Measurements from ENCODE around the gene PRDX5.
"Not testable (repeated sequence)": the region's sequence is repeated elsewhere in the genome, so short reads cannot be mapped to it uniquely, and the experiment has no call there.

PRDX5 gene

DNA sequence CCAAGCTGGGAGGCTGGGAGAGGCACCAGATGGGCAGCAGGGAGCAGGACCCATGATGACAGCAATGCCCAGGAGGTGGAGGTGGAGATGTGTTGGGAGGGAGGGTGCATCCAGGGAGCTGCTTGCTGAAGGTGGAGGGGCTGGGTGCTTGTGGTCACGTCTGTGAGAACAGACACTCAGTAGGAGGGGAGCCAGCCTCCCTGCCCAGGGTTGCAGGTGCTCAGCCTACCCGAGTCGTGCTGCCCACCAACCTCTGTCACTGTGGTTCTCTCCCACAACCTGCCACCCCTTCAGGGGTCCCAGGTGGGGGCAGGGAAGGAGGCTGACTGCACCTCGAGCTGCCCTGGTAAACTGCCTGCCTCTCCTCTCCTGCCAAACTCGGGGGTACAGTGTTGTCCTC lies 5.5 kb downstream of the PRDX5 start:
- Histone ChIP-seq H3K27me3 (ENCODE audit: control insufficient read depth, insufficient read depth, low read length) (no peaks in the 10 kb centered on the region), H3K9ac (ENCODE audit: low read length) (no peak overlapping the region), H3K4me1 (ENCODE audit: control insufficient read depth, low read depth, low read length) (peaks cover 6% of the 10 kb centered on the region), H3K27ac (ENCODE audit: low read length) (no peak overlapping the region), H3K36me3 (ENCODE audit: control insufficient read depth, low read depth, low read length) (peaks cover 11% of the 10 kb centered on the region), H3K4me3 (ENCODE audit: low read length) (no peak overlapping the region), H3K9me3 (ENCODE audit: control insufficient read depth, low read depth, low read length) (no peaks in the 10 kb centered on the region)

DNA sequence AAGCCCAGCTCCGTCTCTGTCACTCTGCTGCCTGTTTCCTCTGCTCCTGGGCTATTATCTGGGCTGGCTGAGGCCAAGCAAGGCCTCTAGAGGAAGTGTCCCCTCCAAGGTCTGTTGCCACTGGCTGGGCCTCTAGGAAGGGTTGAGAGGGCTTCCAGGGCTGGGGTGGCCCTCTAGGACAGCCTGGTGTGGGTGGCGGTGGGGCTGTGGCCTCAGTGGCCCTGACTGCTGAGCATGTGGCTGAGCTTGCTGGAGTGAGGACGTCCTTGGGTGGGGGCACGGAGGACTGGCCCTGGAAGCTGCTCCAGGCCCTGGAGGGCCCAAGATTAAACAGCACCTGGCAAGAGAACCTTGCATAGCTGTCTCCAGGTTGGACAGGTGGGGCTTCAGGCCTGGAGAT lies 6.1 kb downstream of the PRDX5 start:
- peaks cover 11% of the 10 kb centered on the region for H3K36me3 ChIP-seq (ENCODE audit: control insufficient read depth, low read depth, low read length)
- not testable (repeated sequence) for H3K27me3 ChIP-seq (ENCODE audit: control insufficient read depth, insufficient read depth, low read length); H3K4me3 ChIP-seq (ENCODE audit: low read length); H3K4me1 ChIP-seq (ENCODE audit: control insufficient read depth, low read depth, low read length); H3K9ac ChIP-seq (ENCODE audit: low read length); H3K9me3 ChIP-seq (ENCODE audit: control insufficient read depth, low read depth, low read length); H3K27ac ChIP-seq (ENCODE audit: low read length)

DNA sequence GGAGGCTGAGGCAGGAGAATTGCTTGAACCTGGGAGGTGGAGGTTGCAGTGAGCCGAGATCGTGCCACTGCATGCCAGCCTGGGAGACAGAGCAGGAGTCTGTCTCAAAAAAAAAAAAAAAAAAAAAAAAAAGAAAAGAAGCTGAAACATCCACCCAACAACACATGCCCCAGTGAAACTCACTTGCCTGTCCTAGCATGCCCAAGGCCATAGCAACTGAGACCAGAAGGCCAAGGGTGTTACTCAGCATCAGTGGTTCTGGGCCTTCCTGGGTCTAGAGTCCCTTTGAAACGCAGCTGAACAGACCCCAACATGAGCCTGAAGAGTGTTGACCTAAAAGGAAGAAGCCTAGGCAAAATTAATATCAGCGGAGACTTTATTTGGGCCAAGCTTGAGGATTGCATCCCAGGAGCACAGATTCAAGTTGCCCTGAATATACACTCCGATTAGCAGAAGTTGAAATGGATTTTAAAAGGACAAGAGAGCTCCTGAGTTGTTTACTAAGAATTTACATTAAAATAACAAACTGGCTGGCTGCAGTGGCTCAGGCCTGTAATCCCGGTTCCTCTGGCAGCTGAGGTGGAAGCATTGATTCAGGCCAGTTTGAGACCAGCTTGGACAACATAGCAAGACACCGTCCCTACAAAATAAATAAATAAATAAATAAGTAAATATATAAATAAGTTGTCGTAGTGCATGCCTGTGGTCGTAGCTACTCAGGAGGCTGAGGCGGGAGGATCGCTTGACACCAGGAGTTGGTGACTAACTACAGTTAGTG lies 7.0 kb downstream of the PRDX5 start:
- H3K9ac ChIP-seq (ENCODE audit: low read length): no peak overlapping the region
- no peak overlapping the region for H3K27ac ChIP-seq (ENCODE audit: low read length)
- H3K36me3 ChIP-seq (ENCODE audit: control insufficient read depth, low read depth, low read length): peaks cover 11% of the 10 kb centered on the region
- H3K27me3 ChIP-seq (ENCODE audit: control insufficient read depth, insufficient read depth, low read length): no peaks in the 10 kb centered on the region
- H3K4me1 ChIP-seq (ENCODE audit: control insufficient read depth, low read depth, low read length): no peaks in the 10 kb centered on the region
- no peak overlapping the region for H3K4me3 ChIP-seq (ENCODE audit: low read length)
- H3K9me3 ChIP-seq (ENCODE audit: control insufficient read depth, low read depth, low read length): no peaks in the 10 kb centered on the region

DNA sequence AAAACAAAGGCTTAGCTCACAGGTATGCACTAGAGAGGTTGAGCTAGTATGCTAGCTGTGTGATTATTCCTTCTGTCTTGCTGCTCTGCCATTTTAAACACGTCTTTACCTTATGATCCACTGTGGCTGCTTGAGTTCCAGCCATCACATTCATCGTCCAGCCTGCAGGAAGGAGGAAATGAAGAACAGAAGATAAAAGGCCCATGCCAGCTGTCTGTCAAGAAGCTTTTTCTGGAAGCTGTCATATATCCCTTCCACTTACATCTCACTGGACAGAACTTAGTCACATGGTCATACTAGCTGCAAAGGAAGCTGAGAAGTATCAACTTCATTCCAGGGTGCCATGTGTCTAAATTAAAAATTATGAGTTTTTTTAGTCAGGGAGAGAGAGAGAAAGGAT lies 9.5 kb downstream of the PRDX5 start:
- Histone ChIP-seq H3K36me3 (ENCODE audit: control insufficient read depth, low read depth, low read length) (no peaks in the 10 kb centered on the region), H3K4me1 (ENCODE audit: control insufficient read depth, low read depth, low read length) (no peaks in the 10 kb centered on the region), H3K9me3 (ENCODE audit: control insufficient read depth, low read depth, low read length) (no peaks in the 10 kb centered on the region), H3K4me3 (ENCODE audit: low read length) (no peak overlapping the region), H3K27ac (ENCODE audit: low read length) (no peak overlapping the region), H3K9ac (ENCODE audit: low read length) (no peak overlapping the region), H3K27me3 (ENCODE audit: control insufficient read depth, insufficient read depth, low read length) (no peaks in the 10 kb centered on the region)

DNA sequence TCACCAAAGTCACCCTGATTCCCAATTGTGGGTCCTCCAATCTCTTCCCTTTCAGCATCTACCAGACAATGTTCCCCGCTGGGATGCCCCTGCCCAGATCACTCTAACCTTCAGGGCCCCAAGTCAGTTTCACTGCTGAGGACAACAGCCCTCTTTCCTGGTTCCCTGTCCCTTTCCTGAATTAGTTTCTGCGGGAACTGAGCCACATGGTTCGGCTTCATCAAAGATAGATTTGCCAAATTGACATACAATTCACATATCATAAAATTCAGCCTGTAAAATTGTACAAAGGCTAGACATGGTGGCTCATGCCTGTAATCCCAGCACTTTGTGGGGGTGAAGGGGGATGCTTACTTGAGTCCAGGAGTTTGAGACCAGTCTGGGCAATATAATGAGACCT lies 10.1 kb downstream of the PRDX5 start:
- Histone ChIP-seq H3K27ac (ENCODE audit: low read length) (no peak overlapping the region), H3K9me3 (ENCODE audit: control insufficient read depth, low read depth, low read length) (no peaks in the 10 kb centered on the region), H3K36me3 (ENCODE audit: control insufficient read depth, low read depth, low read length) (no peaks in the 10 kb centered on the region), H3K27me3 (ENCODE audit: control insufficient read depth, insufficient read depth, low read length) (no peaks in the 10 kb centered on the region), H3K9ac (ENCODE audit: low read length) (no peak overlapping the region), H3K4me3 (ENCODE audit: low read length) (no peak overlapping the region), H3K4me1 (ENCODE audit: control insufficient read depth, low read depth, low read length) (no peaks in the 10 kb centered on the region)

DNA sequence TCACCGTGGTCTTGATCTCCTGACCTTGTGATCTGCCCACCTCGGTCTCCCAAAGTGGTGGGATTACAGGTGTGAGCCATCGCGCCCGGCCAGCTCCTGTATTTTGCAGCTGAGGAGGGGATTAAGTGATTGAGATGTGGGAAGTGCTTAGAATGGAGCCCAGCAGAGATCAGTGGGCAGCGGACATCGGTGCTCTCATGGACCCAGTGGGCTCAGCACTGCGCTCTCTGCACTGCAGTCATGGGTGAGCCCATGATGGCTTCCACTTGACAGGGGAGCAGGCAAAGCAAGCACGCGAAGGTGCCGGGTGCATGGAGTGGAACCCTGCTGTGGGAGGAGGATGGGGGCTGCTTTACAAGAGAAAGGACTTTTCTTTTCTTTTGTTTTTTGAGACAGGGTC lies 13.0 kb downstream of the PRDX5 start:
- no peaks in the 10 kb centered on the region for H3K36me3 ChIP-seq (ENCODE audit: control insufficient read depth, low read depth, low read length)
- no peak overlapping the region for H3K9ac ChIP-seq (ENCODE audit: low read length)
- no peaks in the 10 kb centered on the region for H3K4me1 ChIP-seq (ENCODE audit: control insufficient read depth, low read depth, low read length)
- no peak overlapping the region for H3K27ac ChIP-seq (ENCODE audit: low read length)
- no peaks in the 10 kb centered on the region for H3K9me3 ChIP-seq (ENCODE audit: control insufficient read depth, low read depth, low read length)
- H3K4me3 ChIP-seq (ENCODE audit: low read length): no peak overlapping the region
- no peaks in the 10 kb centered on the region for H3K27me3 ChIP-seq (ENCODE audit: control insufficient read depth, insufficient read depth, low read length)

DNA sequence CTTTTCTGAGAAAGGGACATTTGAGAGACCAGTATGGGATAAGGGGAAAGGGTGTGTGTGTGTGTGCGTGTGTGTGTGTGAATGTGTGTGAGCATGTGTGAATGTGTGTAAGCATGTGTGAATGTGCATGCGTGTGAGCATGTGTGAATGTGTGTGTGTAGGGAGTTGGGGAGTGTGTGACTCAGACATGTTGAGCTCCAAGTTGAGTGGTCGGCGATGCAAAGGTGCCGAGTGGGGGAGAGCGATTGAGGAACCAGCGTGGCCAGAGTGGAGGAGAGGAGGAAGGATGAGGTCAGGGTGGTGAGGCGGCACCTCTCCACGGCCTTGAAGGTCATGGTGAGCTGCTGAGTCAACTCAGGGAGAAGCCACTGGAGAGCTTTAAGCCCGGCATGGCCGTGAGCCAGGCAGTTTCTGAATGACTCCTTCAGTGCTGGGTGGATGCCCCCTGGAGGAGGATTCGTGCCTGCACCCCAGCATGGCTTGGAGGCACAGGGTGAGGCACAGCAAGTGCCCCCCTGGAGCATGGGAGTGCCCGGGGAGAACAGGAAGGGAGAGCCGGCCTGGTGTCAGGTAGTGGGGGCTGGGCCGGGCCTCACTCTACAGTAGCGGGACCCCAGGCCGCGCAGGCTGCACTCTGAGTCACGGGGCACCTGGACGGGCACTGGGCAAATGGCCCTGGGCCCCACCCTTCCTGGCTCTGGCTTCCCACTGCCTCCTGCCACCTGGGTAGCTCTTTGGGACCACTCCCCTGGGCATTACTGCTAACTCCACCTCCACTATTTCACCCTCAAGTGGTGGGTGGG lies 13.8 kb downstream of the PRDX5 start:
- Histone ChIP-seq H3K27ac (ENCODE audit: low read length) (no peak overlapping the region), H3K36me3 (ENCODE audit: control insufficient read depth, low read depth, low read length) (no peaks in the 10 kb centered on the region), H3K4me1 (ENCODE audit: control insufficient read depth, low read depth, low read length) (no peaks in the 10 kb centered on the region), H3K4me3 (ENCODE audit: low read length) (no peak overlapping the region), H3K9me3 (ENCODE audit: control insufficient read depth, low read depth, low read length) (no peaks in the 10 kb centered on the region), H3K9ac (ENCODE audit: low read length) (no peak overlapping the region), H3K27me3 (ENCODE audit: control insufficient read depth, insufficient read depth, low read length) (no peaks in the 10 kb centered on the region)

DNA sequence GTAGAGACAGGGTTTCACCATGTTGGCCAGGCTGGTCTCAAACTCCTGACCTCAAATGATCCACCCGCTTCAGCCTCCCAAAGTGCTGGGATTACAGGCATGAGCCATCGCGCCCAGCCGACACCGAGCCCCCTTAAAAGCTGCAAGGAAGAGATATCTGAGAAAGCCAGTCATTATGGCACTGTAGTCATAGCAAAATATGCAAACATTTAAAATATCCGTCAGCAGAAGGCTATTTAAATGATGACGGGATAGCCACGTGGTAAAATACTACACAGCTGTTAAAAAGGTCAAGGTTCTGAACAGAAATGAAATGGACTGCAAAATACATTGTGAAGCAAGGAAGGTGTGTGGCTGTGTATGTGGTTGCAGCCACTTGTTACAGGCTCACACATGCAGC lies 15.6 kb downstream of the PRDX5 start:
- Histone ChIP-seq H3K4me3 (ENCODE audit: low read length) (no peak overlapping the region), H3K4me1 (ENCODE audit: control insufficient read depth, low read depth, low read length) (no peaks in the 10 kb centered on the region), H3K27ac (ENCODE audit: low read length) (no peak overlapping the region), H3K9ac (ENCODE audit: low read length) (no peak overlapping the region), H3K9me3 (ENCODE audit: control insufficient read depth, low read depth, low read length) (no peaks in the 10 kb centered on the region), H3K36me3 (ENCODE audit: control insufficient read depth, low read depth, low read length) (no peaks in the 10 kb centered on the region), H3K27me3 (ENCODE audit: control insufficient read depth, insufficient read depth, low read length) (no peaks in the 10 kb centered on the region)

DNA sequence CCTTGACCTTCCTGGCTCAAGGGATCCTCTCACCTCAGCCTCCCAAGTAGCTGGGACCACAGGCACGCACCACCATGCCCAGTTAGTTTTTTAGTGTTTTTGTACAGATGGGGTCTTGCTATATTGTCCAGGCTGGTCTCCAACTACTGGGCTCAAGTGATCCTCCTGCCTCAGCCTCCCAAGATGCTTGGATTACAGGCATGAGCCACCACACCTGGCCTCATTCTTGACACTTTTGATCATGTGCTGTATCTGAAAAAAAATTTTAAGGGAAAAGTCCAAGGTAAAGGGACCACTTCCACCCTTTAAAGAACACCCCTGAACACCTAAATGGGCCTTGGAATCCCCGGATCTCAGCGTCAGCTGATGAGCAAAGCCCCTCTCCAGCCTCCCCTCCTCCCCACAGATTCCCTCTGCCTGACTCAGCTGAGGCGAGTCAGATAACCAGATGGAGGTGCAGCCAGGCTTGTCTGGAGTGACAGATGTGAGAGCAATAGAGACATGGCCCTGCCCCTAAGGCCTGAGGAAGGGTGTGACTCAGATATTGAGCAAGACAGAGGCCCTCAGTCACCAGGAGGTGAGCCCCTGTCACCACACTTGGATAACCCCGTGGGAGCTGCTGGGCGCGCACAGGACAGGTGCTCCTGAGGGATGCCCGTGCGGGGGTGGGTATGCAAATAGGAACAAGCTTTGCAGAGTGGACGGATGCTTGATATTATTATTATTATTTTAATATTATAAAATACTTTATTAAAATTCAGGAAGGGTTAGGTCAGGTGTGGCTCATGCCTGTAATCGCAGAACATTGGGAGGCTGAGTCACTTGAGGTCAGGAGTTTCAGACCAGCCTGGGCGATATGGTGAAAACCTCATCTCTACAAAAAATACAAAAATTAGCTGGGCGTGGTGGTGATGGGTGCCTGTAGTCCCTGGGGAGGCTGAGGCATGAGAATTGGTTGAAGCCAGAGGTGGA lies 17.1 kb downstream of the PRDX5 start:
- H3K9me3 ChIP-seq (ENCODE audit: control insufficient read depth, low read depth, low read length): no peaks in the 10 kb centered on the region
- H3K27me3 ChIP-seq (ENCODE audit: control insufficient read depth, insufficient read depth, low read length): no peaks in the 10 kb centered on the region
- H3K36me3 ChIP-seq (ENCODE audit: control insufficient read depth, low read depth, low read length): no peaks in the 10 kb centered on the region
- H3K4me1 ChIP-seq (ENCODE audit: control insufficient read depth, low read depth, low read length): no peaks in the 10 kb centered on the region
- H3K27ac ChIP-seq (ENCODE audit: low read length): no peak overlapping the region
- no peak overlapping the region for H3K4me3 ChIP-seq (ENCODE audit: low read length)
- H3K9ac ChIP-seq (ENCODE audit: low read length): no peak overlapping the region

DNA sequence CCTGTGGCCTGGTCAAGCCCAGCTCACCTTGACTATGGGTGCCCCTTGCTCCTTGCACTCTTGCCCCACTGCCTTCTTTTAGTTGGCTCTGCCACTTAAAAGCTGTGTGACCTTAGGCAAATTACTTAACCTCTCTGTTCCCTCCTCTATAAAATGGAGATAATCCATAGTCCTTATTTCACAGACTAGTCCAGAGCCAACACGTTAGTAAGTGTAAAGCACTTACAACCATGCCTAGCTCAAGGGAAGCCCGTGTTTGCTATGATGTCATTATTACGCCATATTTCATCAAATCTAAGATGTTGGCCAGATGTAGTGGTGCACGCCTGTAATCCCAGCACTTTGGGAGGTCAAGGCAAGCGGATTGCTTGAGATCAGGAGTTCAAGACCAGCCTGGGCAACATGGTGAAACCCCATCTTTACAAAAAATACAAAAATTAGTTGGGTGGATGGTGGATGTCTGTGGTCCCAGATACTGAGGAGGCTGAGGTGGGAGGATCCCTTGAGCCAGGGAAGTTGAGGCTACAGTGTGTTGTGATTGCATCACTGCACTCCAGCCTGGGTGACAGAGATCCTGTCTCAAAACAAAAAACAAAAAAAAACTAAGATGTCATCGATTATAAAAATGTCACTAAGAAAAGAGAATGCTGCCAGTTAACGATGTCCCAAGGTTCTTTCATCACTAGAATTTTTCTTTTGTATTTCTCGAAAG lies 19.8 kb downstream of the PRDX5 start:
- Histone ChIP-seq H3K9ac (ENCODE audit: low read length) (no peak overlapping the region), H3K36me3 (ENCODE audit: control insufficient read depth, low read depth, low read length) (no peaks in the 10 kb centered on the region), H3K9me3 (ENCODE audit: control insufficient read depth, low read depth, low read length) (no peaks in the 10 kb centered on the region), H3K4me3 (ENCODE audit: low read length) (no peak overlapping the region), H3K27me3 (ENCODE audit: control insufficient read depth, insufficient read depth, low read length) (peaks cover 12% of the 10 kb centered on the region), H3K4me1 (ENCODE audit: control insufficient read depth, low read depth, low read length) (peaks cover 12% of the 10 kb centered on the region), H3K27ac (ENCODE audit: low read length) (no peak overlapping the region)

DNA sequence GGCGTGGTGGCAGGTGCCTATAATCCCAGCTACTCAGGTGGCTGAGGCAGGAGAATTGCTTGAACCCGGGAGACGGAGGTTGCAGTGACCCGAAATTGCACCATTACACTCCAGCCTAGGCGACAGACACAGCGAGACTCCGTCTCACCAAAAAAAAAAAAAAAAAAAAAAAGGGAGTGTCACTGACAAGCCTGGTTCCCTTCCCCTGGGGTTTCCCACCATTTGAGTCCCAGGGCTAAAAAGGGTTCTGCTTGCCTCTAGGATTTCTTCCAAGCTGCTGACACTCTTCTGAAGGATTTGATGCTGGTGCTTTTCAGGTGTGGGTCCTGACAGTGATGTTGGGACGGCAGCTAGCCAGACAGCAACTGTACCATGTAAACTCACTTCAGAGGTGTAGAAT lies 20.8 kb downstream of the PRDX5 start:
- H3K9ac ChIP-seq (ENCODE audit: low read length): no peak overlapping the region
- peaks cover 12% of the 10 kb centered on the region for H3K4me1 ChIP-seq (ENCODE audit: control insufficient read depth, low read depth, low read length)
- H3K27me3 ChIP-seq (ENCODE audit: control insufficient read depth, insufficient read depth, low read length): peaks cover 12% of the 10 kb centered on the region
- no peaks in the 10 kb centered on the region for H3K36me3 ChIP-seq (ENCODE audit: control insufficient read depth, low read depth, low read length)
- no peak overlapping the region for H3K4me3 ChIP-seq (ENCODE audit: low read length)
- H3K9me3 ChIP-seq (ENCODE audit: control insufficient read depth, low read depth, low read length): no peaks in the 10 kb centered on the region
- H3K27ac ChIP-seq (ENCODE audit: low read length): no peak overlapping the region
